Endodermal cell (in vitro differentiated cells): Measurements from ENCODE around the gene ULBP1. TPM values are rescaled to one million over a fixed set of nuclear protein-coding genes. Genes with fewer than 3 reads are reported as not detected.
"Not testable (repeated sequence)": the region's sequence is repeated elsewhere in the genome, so short reads cannot be mapped to it uniquely, and the experiment has no call there.

ENCODE experiments used
- DNase-seq: peaks from one replicate; pipeline ENCODE4 v3.0.0-alpha.2; 2017
- H3K27ac ChIP-seq: 2 replicates; pipeline ENCODE4 v1.5.1; 2013; ENCODE audit warnings: mild to moderate bottlenecking, low read depth, low read length, moderate library complexity
- H3K27me3 ChIP-seq: 2 replicates; pipeline ENCODE4 v1.6.1; 2013; ENCODE audit warnings: mild to moderate bottlenecking, low read length, moderate library complexity; ENCODE audit not compliant: insufficient read depth, control insufficient read depth, poor library complexity, severe bottlenecking
- H3K36me3 ChIP-seq: 2 replicates; pipeline ENCODE4 v1.7.0; 2013; ENCODE audit warnings: mild to moderate bottlenecking, low read length, moderate library complexity; ENCODE audit not compliant: control insufficient read depth, insufficient read depth
- H3K4me1 ChIP-seq: one replicate; pipeline ENCODE4 v1.7.0; 2013; ENCODE audit warnings: low read length; ENCODE audit not compliant: control insufficient read depth, insufficient read depth
- H3K4me3 ChIP-seq: 2 replicates; pipeline ENCODE4 v1.5.1; 2013; ENCODE audit warnings: mild to moderate bottlenecking, low read length, moderate library complexity
- H3K9ac ChIP-seq: 2 replicates; pipeline ENCODE4 v1.6.1; 2013; ENCODE audit warnings: mild to moderate bottlenecking, low read length, moderate library complexity; ENCODE audit not compliant: poor library complexity, severe bottlenecking; ENCODE audit errors: extremely low read depth
- H3K9me3 ChIP-seq: 2 replicates; pipeline ENCODE4 v1.6.1; 2013; ENCODE audit warnings: mild to moderate bottlenecking, low read length, moderate library complexity; ENCODE audit not compliant: control insufficient read depth
- H3K27ac Mint-ChIP-seq: 2 replicates; pipeline ENCODE4 v1.8.0; 2020; ENCODE audit warnings: mixed read lengths
- H3K27me3 Mint-ChIP-seq: 2 replicates; pipeline ENCODE4 v1.8.0; 2021; ENCODE audit warnings: mild to moderate bottlenecking, mixed read lengths; ENCODE audit not compliant: insufficient read depth
- H3K36me3 Mint-ChIP-seq: 2 replicates; pipeline ENCODE4 v1.8.0; 2020; ENCODE audit warnings: low read depth, mixed read lengths
- H3K4me1 Mint-ChIP-seq: 2 replicates; pipeline ENCODE4 v1.8.0; 2020; ENCODE audit warnings: mixed read lengths
- H3K4me3 Mint-ChIP-seq: 2 replicates; pipeline ENCODE4 v1.8.0; 2020; ENCODE audit warnings: mild to moderate bottlenecking, moderate library complexity, mixed read lengths
- H3K9me3 Mint-ChIP-seq: 2 replicates; pipeline ENCODE4 v1.8.0; 2020; ENCODE audit warnings: mild to moderate bottlenecking, mixed read lengths
- CTCF ChIP-seq: fragments of 200-600 bp; sonication (generic); conservative IDR thresholded peaks from 2 replicates; pipeline ENCODE4 v1.5.0; 2021; ENCODE audit warnings: antibody characterized with exemption, mild to moderate bottlenecking
- WGBS, 2 experiments: methylation state at CpG; one replicate each; pipeline versions ENCODE4 v1.1.5 to v1.1.7; 2013; ENCODE audit warnings: missing lambda C conversion rate in 2 of 2, mixed read lengths in 1 of 2; ENCODE audit not compliant: insufficient coverage in 1 of 2, insufficient read length in 1 of 2; 5-methylcytosine and 5-hydroxymethylcytosine counted together
- total RNA-seq, 2 donors: library from RNA; stranded (reverse); fragmentation: NEBNext Ultra II Directional in 1 of 2; extraction: Animal tissue kit (Norgen Biotek cat#: 25700) in 1 of 2; gene quantifications; 2 replicates in 1 of 2; 3 replicates in 1 of 2; pipeline ENCODE4 v1.2.1, GENCODE V29; 2021

ULBP1 gene
- total RNA-seq, 2 donors from 2014 or later, result 0.31 to 0.55 TPM

GRCh38 chr6:149953934-149954327 is 9.8 kb upstream of the ULBP1 start:
- not testable (repeated sequence) for H3K4me3 ChIP-seq

GRCh38 chr6:149954328-149954983 is 9.3 kb upstream of the ULBP1 start:
- not testable (repeated sequence) for H3K36me3 ChIP-seq, H3K27ac ChIP-seq, H3K4me3 ChIP-seq, H3K4me1 Mint-ChIP-seq, H3K9me3 ChIP-seq, H3K9ac ChIP-seq, H3K4me3 Mint-ChIP-seq, H3K36me3 Mint-ChIP-seq, H3K4me1 ChIP-seq, H3K9me3 Mint-ChIP-seq, H3K27ac Mint-ChIP-seq
- H3K27me3 Mint-ChIP-seq, result peaks cover 96% of the 10 kb centered on the region
- H3K27me3 ChIP-seq, result peaks cover 100% of the 10 kb centered on the region
- DNase-seq, result peak; percentile 18
- 15% methylated on average over 35 of the region's 53 CpGs; no CpG with 5 or more reads in 1 of the 2 experiments for WGBS, 2 experiments

More at GRCh38 chr6:149953934-149954327, 9.8 kb upstream of the ULBP1 start:
- not testable (repeated sequence) for H3K9ac ChIP-seq, DNase-seq, H3K9me3 Mint-ChIP-seq, H3K36me3 ChIP-seq, H3K4me1 Mint-ChIP-seq, H3K4me3 Mint-ChIP-seq, H3K36me3 Mint-ChIP-seq, H3K9me3 ChIP-seq, H3K27ac ChIP-seq, H3K27ac Mint-ChIP-seq, H3K4me1 ChIP-seq
- TF ChIP-seq CTCF, result peak; percentile 15
- no CpG with 5 or more reads among the region's 10 CpGs for WGBS, 2 experiments
- H3K27me3 Mint-ChIP-seq, result peaks cover 95% of the 10 kb centered on the region
- H3K27me3 ChIP-seq, result peaks cover 100% of the 10 kb centered on the region

GRCh38 chr6:149954984-149955653 is 8.6 kb upstream of the ULBP1 start:
- not testable (repeated sequence) for H3K36me3 ChIP-seq, H3K9me3 ChIP-seq, H3K9ac ChIP-seq, H3K4me3 ChIP-seq, H3K4me3 Mint-ChIP-seq, H3K27ac ChIP-seq, H3K4me1 Mint-ChIP-seq, H3K27ac Mint-ChIP-seq, H3K4me1 ChIP-seq, H3K36me3 Mint-ChIP-seq, H3K9me3 Mint-ChIP-seq
- WGBS, 2 experiments, result 7 to 17% methylated on average over 5 to 11 of the region's 21 CpGs
- H3K27me3 Mint-ChIP-seq, result peaks cover 96% of the 10 kb centered on the region
- DNase-seq, result peak; percentile 28
- H3K27me3 ChIP-seq, result peaks cover 100% of the 10 kb centered on the region

GRCh38 chr6:149955654-149956317 is 8.0 kb upstream of the ULBP1 start:
- not testable (repeated sequence) for H3K4me3 ChIP-seq, H3K36me3 ChIP-seq, H3K9me3 Mint-ChIP-seq, H3K36me3 Mint-ChIP-seq, H3K9ac ChIP-seq, H3K9me3 ChIP-seq, H3K27ac ChIP-seq, H3K4me1 Mint-ChIP-seq, H3K27ac Mint-ChIP-seq, H3K4me1 ChIP-seq, H3K4me3 Mint-ChIP-seq, DNase-seq
- H3K27me3 ChIP-seq, result peaks cover 100% of the 10 kb centered on the region
- H3K27me3 Mint-ChIP-seq, result peaks cover 96% of the 10 kb centered on the region
- 54 to 60% methylated on average over 1 to 7 of the region's 7 CpGs for WGBS, 2 experiments

- WGBS, 2 experiments, result 72% methylated on average over 3 of the region's 3 CpGs; no CpG with 5 or more reads in 1 of the 2 experiments
- peaks cover 96% of the 10 kb centered on the region for H3K27me3 Mint-ChIP-seq
- not testable (repeated sequence) for H3K27ac ChIP-seq, H3K9me3 Mint-ChIP-seq, H3K36me3 Mint-ChIP-seq, DNase-seq, H3K4me3 ChIP-seq, H3K27ac Mint-ChIP-seq, H3K4me3 Mint-ChIP-seq, H3K9ac ChIP-seq, H3K4me1 Mint-ChIP-seq, H3K9me3 ChIP-seq, H3K4me1 ChIP-seq, H3K36me3 ChIP-seq
- H3K27me3 ChIP-seq, result peaks cover 100% of the 10 kb centered on the region
Observed at GRCh38 chr6:149958124-149958523, 5.6 kb upstream of the ULBP1 start.

GRCh38 chr6:149959806-149960205 is 3.9 kb upstream of the ULBP1 start:
- H3K4me3 Mint-ChIP-seq, H3K9ac ChIP-seq, H3K27ac Mint-ChIP-seq, H3K4me1 Mint-ChIP-seq, H3K4me1 ChIP-seq, H3K9me3 Mint-ChIP-seq, H3K4me3 ChIP-seq, H3K36me3 ChIP-seq, H3K27ac ChIP-seq, DNase-seq, H3K9me3 ChIP-seq, H3K36me3 Mint-ChIP-seq: not testable (repeated sequence)
- H3K27me3 ChIP-seq, result peaks cover 100% of the 10 kb centered on the region
- peaks cover 97% of the 10 kb centered on the region for H3K27me3 Mint-ChIP-seq
- 79% methylated on average over 2 of the region's 4 CpGs; no CpG with 5 or more reads in 1 of the 2 experiments for WGBS, 2 experiments
